HepG2 (cell line): ENCODE results near the gene OR6S1. TPM values are rescaled to one million over a fixed set of nuclear protein-coding genes. Genes with fewer than 3 reads are reported as not detected.

Experiments
- AGO1 ChIP-seq: fragments of 200-400 bp; formaldehyde crosslinking; IDR thresholded peaks from 2 replicates; pipeline ENCODE4 v1.6.1; 2017; ENCODE audit warnings: mild to moderate bottlenecking, low read depth, low read length, moderate library complexity; ENCODE audit not compliant: poor library complexity, severe bottlenecking
- AKNA ChIP-seq: sonication (generic); formaldehyde crosslinking; IDR thresholded peaks from 2 replicates; pipeline ENCODE4 v1.4.0; 2020; ENCODE audit warnings: missing genetic modification reagents, borderline replicate concordance
- CBX1 ChIP-seq: IDR thresholded peaks from one replicate; pipeline ENCODE4 v1.6.1; 2016; ENCODE audit warnings: antibody characterized with exemption, low read depth
- CHD4 ChIP-seq: fragments of 200-600 bp; sonication (generic); IDR thresholded peaks from 2 replicates; pipeline ENCODE4 v1.7.0; 2017; ENCODE audit warnings: mild to moderate bottlenecking, low read length, borderline replicate concordance
- HNRNPL ChIP-seq: fragments of 200-400 bp; formaldehyde crosslinking; IDR thresholded peaks from 2 replicates; pipeline ENCODE4 v1.6.1; 2017; ENCODE audit warnings: mild to moderate bottlenecking, low read depth, low read length
- RBAK ChIP-seq: sonication (generic); formaldehyde crosslinking; IDR thresholded peaks from 2 replicates; pipeline ENCODE4 v1.5.1; 2020; ENCODE audit warnings: mild to moderate bottlenecking, missing genetic modification reagents
- SNAPC4 ChIP-seq: sonication (generic); formaldehyde crosslinking; IDR thresholded peaks from 2 replicates; pipeline ENCODE4 v1.4.0; 2020; ENCODE audit warnings: mild to moderate bottlenecking, missing genetic modification reagents
- TBP ChIP-seq: sonication (generic); formaldehyde crosslinking; IDR thresholded peaks from 2 replicates; pipeline ENCODE4 v1.5.0; 2020; ENCODE audit warnings: missing genetic modification reagents
- ZBTB33 ChIP-seq: sonication (generic); formaldehyde crosslinking; IDR thresholded peaks from 2 replicates; pipeline ENCODE4 v1.4.0; 2020; ENCODE audit warnings: missing genetic modification reagents
- ZNF703 ChIP-seq: sonication (generic); formaldehyde crosslinking; IDR thresholded peaks from 2 replicates; pipeline ENCODE4 v1.5.1; 2020; ENCODE audit warnings: missing genetic modification reagents, mild to moderate bottlenecking, moderate library complexity, borderline replicate concordance
- polyA plus RNA-seq, 8 experiments: library from polyadenylated mRNA; depleted of rRNA in 3 of 8; stranded (reverse) in 7 of 8; unstranded in 1 of 8; fragments of >200 nt; fragmentation: Illumina TruSeq in 4 of 8; extraction: Trizol in 4 of 8; gene quantifications; 2 replicates each; pipeline versions ENCODE4 v1.2.1 to v1.2.3, GENCODE V29; 2011 to 2016; ENCODE audit warnings: low read depth in 4 of 8, missing spikeins in 1 of 8, mixed read lengths in 1 of 8; ENCODE audit not compliant: insufficient read depth in 1 of 8
- total RNA-seq, 5 experiments: library from RNA; depleted of rRNA; stranded (reverse); fragments of >200 nt; fragmentation: Illumina TruSeq; extraction: Trizol; gene quantifications; 2 replicates each; pipeline ENCODE4 v1.2.3, GENCODE V29; 2016; ENCODE audit warnings: low read depth in 1 of 5
- TF ChIP-seq, protein P1 (sequence below): sonication (generic); formaldehyde crosslinking; conservative IDR thresholded peaks from 2 replicates; pipeline ENCODE4 v1.8.0; 2022; ENCODE audit warnings: low read depth, missing genetic modification reagents
- TF ChIP-seq, protein P2 (sequence below): IDR thresholded peaks from 2 replicates; pipeline ENCODE4 v1.6.1; 2016; ENCODE audit warnings: missing biosample characterization, missing genetic modification reagents, low read depth

OR6S1 gene
- total and polyA plus RNA-seq, 2 of the 13 experiments (the other 11 are each of a cell fraction or from before 2014, with no cell fraction given): 0.09 TPM; not detected in 1

DNA sequence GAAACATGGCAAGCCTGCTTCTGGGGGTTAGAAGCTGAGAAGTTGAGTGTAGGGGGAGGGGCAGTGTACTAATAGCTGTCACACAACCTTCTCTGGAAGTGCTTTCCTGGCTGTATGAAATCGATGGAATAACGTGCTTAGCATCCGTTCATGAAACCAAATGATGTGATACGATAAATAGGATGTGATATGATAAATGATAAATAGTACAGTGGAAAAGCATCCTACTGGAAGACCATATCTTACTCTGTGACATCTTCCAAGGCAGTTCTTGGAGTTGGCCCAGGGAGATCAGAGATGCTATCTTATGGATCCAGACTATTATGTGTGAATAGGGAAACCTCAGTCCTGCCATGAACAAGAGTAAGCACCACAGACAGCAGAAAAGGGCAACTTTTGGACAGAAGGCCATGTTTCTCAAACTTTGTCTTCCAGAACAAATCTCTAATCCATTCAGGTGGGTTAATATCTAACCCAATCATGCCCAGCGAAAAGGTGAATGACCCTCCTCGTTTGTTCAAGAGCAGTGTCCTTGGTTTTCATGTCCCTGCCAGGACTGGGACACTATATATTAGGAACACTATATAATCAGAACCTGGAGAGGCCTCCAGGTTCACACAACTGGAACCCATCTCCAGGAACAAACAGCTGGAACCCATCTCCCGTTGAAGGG, 46.8 kb upstream of the OR6S1 start, which contains the start of gene ANG (continued):
- TF ChIP-seq AKNA (CRISPR knock-in tag): no peak
- no peak for TF ChIP-seq ZNF703 (CRISPR knock-in tag)
- TF ChIP-seq, protein P1, sequence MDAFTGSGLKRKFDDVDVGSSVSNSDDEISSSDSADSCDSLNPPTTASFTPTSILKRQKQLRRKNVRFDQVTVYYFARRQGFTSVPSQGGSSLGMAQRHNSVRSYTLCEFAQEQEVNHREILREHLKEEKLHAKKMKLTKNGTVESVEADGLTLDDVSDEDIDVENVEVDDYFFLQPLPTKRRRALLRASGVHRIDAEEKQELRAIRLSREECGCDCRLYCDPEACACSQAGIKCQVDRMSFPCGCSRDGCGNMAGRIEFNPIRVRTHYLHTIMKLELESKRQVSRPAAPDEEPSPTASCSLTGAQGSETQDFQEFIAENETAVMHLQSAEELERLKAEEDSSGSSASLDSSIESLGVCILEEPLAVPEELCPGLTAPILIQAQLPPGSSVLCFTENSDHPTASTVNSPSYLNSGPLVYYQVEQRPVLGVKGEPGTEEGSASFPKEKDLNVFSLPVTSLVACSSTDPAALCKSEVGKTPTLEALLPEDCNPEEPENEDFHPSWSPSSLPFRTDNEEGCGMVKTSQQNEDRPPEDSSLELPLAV: no peak
- TF ChIP-seq ZBTB33 (CRISPR knock-in tag): no peak
- TF ChIP-seq RBAK (CRISPR knock-in tag): no peak
- no peak for TF ChIP-seq HNRNPL
- TF ChIP-seq CBX1: no peak
- TF ChIP-seq SNAPC4: no peak
- TF ChIP-seq, protein P2, sequence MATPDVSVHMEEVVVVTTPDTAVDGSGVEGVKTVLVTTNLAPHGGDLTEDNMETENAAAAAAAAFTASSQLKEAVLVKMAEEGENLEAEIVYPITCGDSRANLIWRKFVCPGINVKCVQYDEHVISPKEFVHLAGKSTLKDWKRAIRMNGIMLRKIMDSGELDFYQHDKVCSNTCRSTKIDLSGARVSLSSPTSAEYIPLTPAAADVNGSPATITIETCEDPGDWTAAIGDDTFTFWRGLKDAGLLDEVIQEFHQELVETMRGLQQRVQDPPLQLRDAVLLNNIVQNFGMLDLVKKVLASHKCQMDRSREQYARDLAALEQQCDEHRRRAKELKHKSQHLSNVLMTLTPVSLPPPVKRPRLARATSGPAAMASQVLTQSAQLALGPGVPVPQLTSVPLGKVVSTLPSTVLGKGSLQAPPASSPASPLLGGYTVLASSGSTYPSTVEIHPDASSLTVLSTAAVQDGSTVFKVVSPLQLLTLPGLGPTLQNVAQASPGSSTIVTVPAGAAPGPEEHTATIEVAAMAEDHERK (CRISPR knock-in tag): no peak
- no peak for TF ChIP-seq CHD4
- TF ChIP-seq TBP (CRISPR knock-in tag): no peak
- no peak for TF ChIP-seq AGO1
